A673 (cell line): Measurements from ENCODE around the gene PLXND1. TPM values are rescaled to one million over a fixed set of nuclear protein-coding genes. Genes with fewer than 3 reads are reported as not detected.
"Not testable (repeated sequence)": the region's sequence is repeated elsewhere in the genome, so short reads cannot be mapped to it uniquely, and the experiment has no call there.

ENCODE experiments used
- BruUV-seq: library from RNA; stranded (reverse); fragments of 400-500 nt; replicated peaks from 2 replicates; lab custom pipeline; 2021; lab: Mats Ljungman, UMichigan
- CTCF ChIA-PET: fragments of 300-600 bp; sonication (Branson Sonifier 250); formaldehyde crosslinking; loops from one replicate; lab custom pipeline; 2022; ENCODE audit warnings: antibody characterized with exemption; lab: Charles Lee
- POLR2A ChIA-PET: fragments of 300-600 bp; sonication (Branson Sonifier 250); formaldehyde crosslinking; loops from one replicate; lab custom pipeline; 2022; ENCODE audit warnings: antibody characterized with exemption; ENCODE audit not compliant: low non-redundant PET; lab: Charles Lee
- DNase-seq: peaks from one replicate; pipeline ENCODE4 v3.0.0-alpha.2; 2015; ENCODE audit warnings: low spot score
- H3K27ac ChIP-seq: fragments of 200-600 bp; sonication (generic); 2 replicates; pipeline ENCODE4 v1.5.1; 2016; ENCODE audit warnings: mixed run types, low read depth, mild to moderate bottlenecking, mixed read lengths, antibody characterized with exemption, low read length; ENCODE audit not compliant: poor library complexity, severe bottlenecking
- H3K27me3 ChIP-seq: fragments of 200-600 bp; sonication (generic); replicated peaks from 2 replicates; pipeline ENCODE4 v1.6.1; 2017; ENCODE audit warnings: mixed run types, low read depth, mild to moderate bottlenecking, mixed read lengths, antibody characterized with exemption, low read length; ENCODE audit not compliant: insufficient read depth, poor library complexity
- H3K36me3 ChIP-seq: fragments of 200-600 bp; sonication (generic); 2 replicates; pipeline ENCODE4 v1.6.1; 2016; ENCODE audit warnings: mixed run types, mild to moderate bottlenecking, mixed read lengths, antibody characterized with exemption, low read length; ENCODE audit not compliant: insufficient read depth, poor library complexity, severe bottlenecking
- H3K4me1 ChIP-seq: fragments of 200-600 bp; sonication (generic); 2 replicates; pipeline ENCODE4 v1.6.1; 2017; ENCODE audit warnings: mixed run types, mild to moderate bottlenecking, mixed read lengths, antibody characterized with exemption, low read length; ENCODE audit not compliant: insufficient read depth, poor library complexity, severe bottlenecking
- H3K4me3 ChIP-seq: fragments of 200-600 bp; sonication (generic); 2 replicates; pipeline ENCODE4 v1.5.1; 2016; ENCODE audit warnings: low read depth, mixed run types, mild to moderate bottlenecking, mixed read lengths, low read length; ENCODE audit not compliant: poor library complexity, severe bottlenecking
- H3K9me3 ChIP-seq: fragments of 200-600 bp; sonication (generic); 2 replicates; pipeline ENCODE4 v1.6.1; 2016; ENCODE audit warnings: mixed run types, low read depth, mild to moderate bottlenecking, mixed read lengths, antibody characterized with exemption, low read length; ENCODE audit not compliant: poor library complexity, severe bottlenecking
- CTCF ChIP-seq: fragments of 300-800, 200-600 bp; sonication (generic); conservative IDR thresholded peaks from 2 replicates; pipeline ENCODE4 v1.5.1; 2017; ENCODE audit warnings: low read depth, mild to moderate bottlenecking, antibody characterized with exemption, low read length, moderate library complexity, mixed read lengths
- EZH2 ChIP-seq: fragments of 200-600 bp; sonication (generic); IDR thresholded peaks from 2 replicates; pipeline ENCODE4 v1.6.1; 2017; ENCODE audit warnings: borderline replicate concordance, low read depth, mild to moderate bottlenecking, mixed read lengths, antibody characterized with exemption, low read length; ENCODE audit not compliant: poor library complexity, severe bottlenecking
- intact Hi-C: fragments of 100-400 bp; cut with micrococcal nuclease; formaldehyde crosslinking; loops from one replicate; pipeline ENCODE4 v1.10.0; 2022; ENCODE audit not compliant: unreplicated experiment
- total RNA-seq: library from RNA; stranded (reverse); gene quantifications from 2 replicates; pipeline ENCODE4 v1.2.3, GENCODE V29; 2021

The PLXND1 gene
- total RNA-seq, 1 experiment from 2014 or later, result 31.5 TPM

- BruUV-seq, result no TSS peak
- ChIA-PET POLR2A (no interaction called here), CTCF (interaction anchor here (0.5 kb wide), 1 partner anchor 37 kb away, joined by 8 read pairs; no protein-coding TSS in a partner anchor)
- Histone ChIP-seq H3K36me3 (no peaks in the 10 kb centered on the region), H3K4me3 (no peak overlapping the region), H3K9me3 (no peaks in the 10 kb centered on the region), H3K27me3 (no peaks in the 10 kb centered on the region), H3K27ac (no peak overlapping the region), H3K4me1 (peaks cover 12% of the 10 kb centered on the region)
- intact Hi-C loops, result no loop called here
- TF ChIP-seq CTCF (no peak), EZH2 (no peak)
- DNase-seq, result no peak
Measured at GRCh38 chr3:129612534-129613366, 6.3 kb upstream of the PLXND1 start.

- Histone ChIP-seq H3K9me3 (no peaks in the 10 kb centered on the region), H3K36me3 (no peaks in the 10 kb centered on the region), H3K27ac (no peak overlapping the region), H3K4me1 (peaks cover 19% of the 10 kb centered on the region), H3K4me3 (no peak overlapping the region), H3K27me3 (no peaks in the 10 kb centered on the region)
- intact Hi-C loops, result no loop called here
- BruUV-seq, result no TSS peak
- no peak for DNase-seq
- POLR2A ChIA-PET, result no interaction called here
- TF ChIP-seq EZH2, result no peak
- no peak for TF ChIP-seq CTCF
- CTCF ChIA-PET, result interaction anchor here (0.5 kb wide), 1 partner anchor 38 kb away, joined by 8 read pairs; no protein-coding TSS in a partner anchor
Measured at GRCh38 chr3:129611812-129612533, 5.5 kb upstream of the PLXND1 start.

GRCh38 chr3:129611446-129611800 lies 4.9 kb upstream of the PLXND1 start:
- CTCF ChIA-PET, result no interaction called here
- H3K27ac ChIP-seq, result no peak overlapping the region

GRCh38 chr3:129610794-129611445 lies 4.4 kb upstream of the PLXND1 start:
- not testable (repeated sequence) for H3K27ac ChIP-seq
- H3K4me1 ChIP-seq, result peaks cover 19% of the 10 kb centered on the region

More at GRCh38 chr3:129611446-129611800, 4.9 kb upstream of the PLXND1 start:
- no TSS peak for BruUV-seq
- no peaks in the 10 kb centered on the region for H3K27me3 ChIP-seq
- intact Hi-C loops, result no loop called here
- no peak for DNase-seq
- TF ChIP-seq CTCF (no peak), EZH2 (no peak)
- H3K4me1 ChIP-seq, result peaks cover 19% of the 10 kb centered on the region
- POLR2A ChIA-PET, result no interaction called here
- no peaks in the 10 kb centered on the region for H3K36me3 ChIP-seq
- H3K4me3 ChIP-seq, result no peak overlapping the region
- no peaks in the 10 kb centered on the region for H3K9me3 ChIP-seq

More at GRCh38 chr3:129610794-129611445, 4.4 kb upstream of the PLXND1 start:
- DNase-seq, H3K9me3 ChIP-seq, intact Hi-C loops, POLR2A ChIA-PET, CTCF ChIA-PET, BruUV-seq, H3K4me3 ChIP-seq, H3K27me3 ChIP-seq, H3K36me3 ChIP-seq: not testable (repeated sequence)
